Left ventricle myocardium inferior (tissue), 1 donor: ENCODE data around the gene CRELD1. TPM values are rescaled to one million over a fixed set of nuclear protein-coding genes. Genes with fewer than 3 reads are reported as not detected.

Experiments
- DNase-seq: peaks from one replicate; pipeline ENCODE4 v3.0.0-alpha.2; 2020
- H3K27ac ChIP-seq: fragments of 200-600 bp; replicated peaks from 2 replicates; pipeline ENCODE4 v1.8.0; 2021
- H3K27me3 ChIP-seq: fragments of 200-600 bp; 2 replicates; pipeline ENCODE4 v1.8.0; 2021; ENCODE audit warnings: low read depth
- H3K36me3 ChIP-seq: fragments of 200-600 bp; 2 replicates; pipeline ENCODE4 v1.8.0; 2021
- H3K4me1 ChIP-seq: fragments of 200-600 bp; 2 replicates; pipeline ENCODE4 v1.8.0; 2021
- H3K4me3 ChIP-seq: fragments of 200-600 bp; 2 replicates; pipeline ENCODE4 v1.8.0; 2021; ENCODE audit warnings: mild to moderate bottlenecking, moderate library complexity
- H3K9me3 ChIP-seq: fragments of 200-600 bp; replicated peaks from 2 replicates; pipeline ENCODE4 v1.8.0; 2021
- intact Hi-C: fragments of 100-400 bp; cut with micrococcal nuclease; formaldehyde crosslinking; loops from one replicate; pipeline ENCODE4 v1.11.0; 2022
- total RNA-seq: library from RNA; stranded (reverse); fragmentation: NEBNext Ultra II Directional; extraction: Animal tissue kit (Norgen Biotek cat#: 25700); gene quantifications from one replicate; pipeline ENCODE4 v1.2.1, GENCODE V29; 2021
- TF ChIP-seq, protein P1 (sequence below): fragments of 200-600 bp; IDR thresholded peaks from 2 replicates; pipeline ENCODE4 v1.8.0; 2021; ENCODE audit warnings: antibody characterized with exemption, mild to moderate bottlenecking, borderline replicate concordance
- donor health status: DM: no; HTN: yes; CAD: no; lungs with severe emphysema.

CRELD1 gene
- total RNA-seq, 1 donor from 2014 or later, result 72.3 TPM

DNA sequence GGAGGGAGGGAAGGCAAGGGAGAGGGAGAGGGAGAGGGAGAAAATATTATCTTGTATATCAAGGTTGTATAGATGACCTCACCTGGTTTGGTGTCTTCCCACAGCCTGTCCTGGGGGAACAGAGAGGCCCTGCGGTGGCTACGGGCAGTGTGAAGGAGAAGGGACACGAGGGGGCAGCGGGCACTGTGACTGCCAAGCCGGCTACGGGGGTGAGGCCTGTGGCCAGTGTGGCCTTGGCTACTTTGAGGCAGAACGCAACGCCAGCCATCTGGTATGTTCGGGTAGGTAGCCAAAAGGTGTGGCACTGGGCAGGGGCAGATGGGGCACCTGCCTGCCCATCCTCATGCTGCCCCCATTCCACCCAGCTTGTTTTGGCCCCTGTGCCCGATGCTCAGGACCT lies 7.1 kb downstream of the CRELD1 start:
- Histone ChIP-seq H3K36me3 (peaks cover 58% of the 10 kb centered on the region), H3K27ac (no peak overlapping the region)
- intact Hi-C loops, result no loop called here

DNA sequence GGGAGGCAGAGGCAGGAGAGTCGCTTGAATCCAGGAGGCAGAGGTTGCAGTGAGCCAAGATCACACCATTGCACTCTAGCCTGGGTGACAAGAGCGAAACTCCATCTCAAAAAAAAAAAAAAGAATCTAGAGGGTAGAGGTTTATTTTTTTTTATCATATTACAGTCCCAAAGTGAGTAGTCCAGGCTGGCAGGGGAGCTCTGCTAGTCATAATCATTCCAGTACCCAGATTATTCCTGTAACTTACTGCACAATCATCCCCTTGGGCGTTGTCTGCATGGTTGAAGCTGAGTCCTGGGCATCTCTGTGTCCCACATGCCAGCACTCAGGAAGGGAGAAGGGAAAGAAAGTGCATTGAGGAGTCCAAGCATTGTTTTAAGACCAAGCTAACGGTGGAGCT lies 8.5 kb downstream of the CRELD1 start:
- Histone ChIP-seq H3K36me3 (peaks cover 49% of the 10 kb centered on the region), H3K27me3 (no peaks in the 10 kb centered on the region), H3K4me1 (peaks cover 18% of the 10 kb centered on the region), H3K9me3 (no peaks in the 10 kb centered on the region), H3K4me3 (no peak overlapping the region), H3K27ac (no peak overlapping the region)
- intact Hi-C loops, result no loop called here
- TF ChIP-seq, protein P1, sequence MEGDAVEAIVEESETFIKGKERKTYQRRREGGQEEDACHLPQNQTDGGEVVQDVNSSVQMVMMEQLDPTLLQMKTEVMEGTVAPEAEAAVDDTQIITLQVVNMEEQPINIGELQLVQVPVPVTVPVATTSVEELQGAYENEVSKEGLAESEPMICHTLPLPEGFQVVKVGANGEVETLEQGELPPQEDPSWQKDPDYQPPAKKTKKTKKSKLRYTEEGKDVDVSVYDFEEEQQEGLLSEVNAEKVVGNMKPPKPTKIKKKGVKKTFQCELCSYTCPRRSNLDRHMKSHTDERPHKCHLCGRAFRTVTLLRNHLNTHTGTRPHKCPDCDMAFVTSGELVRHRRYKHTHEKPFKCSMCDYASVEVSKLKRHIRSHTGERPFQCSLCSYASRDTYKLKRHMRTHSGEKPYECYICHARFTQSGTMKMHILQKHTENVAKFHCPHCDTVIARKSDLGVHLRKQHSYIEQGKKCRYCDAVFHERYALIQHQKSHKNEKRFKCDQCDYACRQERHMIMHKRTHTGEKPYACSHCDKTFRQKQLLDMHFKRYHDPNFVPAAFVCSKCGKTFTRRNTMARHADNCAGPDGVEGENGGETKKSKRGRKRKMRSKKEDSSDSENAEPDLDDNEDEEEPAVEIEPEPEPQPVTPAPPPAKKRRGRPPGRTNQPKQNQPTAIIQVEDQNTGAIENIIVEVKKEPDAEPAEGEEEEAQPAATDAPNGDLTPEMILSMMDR, result no peak
- no peak for DNase-seq

More for the DNA sequence above, 7.1 kb downstream of the CRELD1 start:
- H3K4me1 ChIP-seq, result peaks cover 10% of the 10 kb centered on the region
- TF ChIP-seq, protein P1, result no peak
- H3K4me3 ChIP-seq, result no peak overlapping the region
- no peaks in the 10 kb centered on the region for H3K9me3 ChIP-seq
- H3K27me3 ChIP-seq, result no peaks in the 10 kb centered on the region
- DNase-seq, result no peak

DNA sequence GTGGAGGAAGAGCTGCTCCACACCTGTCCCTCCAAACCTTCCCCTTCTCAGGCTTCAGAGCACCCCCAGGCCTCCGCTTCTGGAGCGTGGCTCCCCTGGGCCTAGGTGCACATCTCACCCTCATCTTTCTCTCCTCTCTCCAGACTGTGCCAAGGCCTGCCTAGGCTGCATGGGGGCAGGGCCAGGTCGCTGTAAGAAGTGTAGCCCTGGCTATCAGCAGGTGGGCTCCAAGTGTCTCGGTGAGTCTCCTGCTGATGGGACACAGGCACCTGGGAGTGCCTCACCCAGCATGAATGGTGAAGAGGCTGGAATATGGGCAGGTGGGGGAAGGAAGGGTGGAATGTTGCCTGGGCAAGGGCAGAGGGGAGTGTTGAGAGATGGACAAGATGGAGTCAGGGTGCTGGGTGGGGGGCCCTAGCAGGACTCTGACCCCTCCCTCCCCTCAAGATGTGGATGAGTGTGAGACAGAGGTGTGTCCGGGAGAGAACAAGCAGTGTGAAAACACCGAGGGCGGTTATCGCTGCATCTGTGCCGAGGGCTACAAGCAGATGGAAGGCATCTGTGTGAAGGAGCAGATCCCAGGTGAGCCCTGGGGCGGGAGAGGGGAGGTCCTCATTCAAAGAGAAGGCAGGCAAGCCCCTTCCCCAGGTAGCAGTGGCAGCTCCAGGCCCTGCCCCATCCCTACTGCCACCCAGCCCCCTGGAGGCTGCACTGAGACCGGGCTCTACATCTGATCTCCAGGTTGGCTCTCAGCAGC lies 9.5 kb downstream of the CRELD1 start:
- Histone ChIP-seq H3K36me3 (peaks cover 40% of the 10 kb centered on the region), H3K27me3 (no peaks in the 10 kb centered on the region), H3K9me3 (no peaks in the 10 kb centered on the region), H3K4me3 (no peak overlapping the region), H3K4me1 (peaks cover 28% of the 10 kb centered on the region), H3K27ac (no peak overlapping the region)
- TF ChIP-seq, protein P1, result no peak
- intact Hi-C loops, result no loop called here
- no peak for DNase-seq

DNA sequence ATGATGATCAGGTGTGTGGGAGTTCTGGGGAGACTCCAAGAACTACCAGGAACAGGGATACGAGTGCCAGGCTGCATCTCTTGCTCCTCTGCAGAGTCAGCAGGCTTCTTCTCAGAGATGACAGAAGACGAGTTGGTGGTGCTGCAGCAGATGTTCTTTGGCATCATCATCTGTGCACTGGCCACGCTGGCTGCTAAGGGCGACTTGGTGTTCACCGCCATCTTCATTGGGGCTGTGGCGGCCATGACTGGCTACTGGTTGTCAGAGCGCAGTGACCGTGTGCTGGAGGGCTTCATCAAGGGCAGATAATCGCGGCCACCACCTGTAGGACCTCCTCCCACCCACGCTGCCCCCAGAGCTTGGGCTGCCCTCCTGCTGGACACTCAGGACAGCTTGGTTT lies 10.6 kb downstream of the CRELD1 start:
- peaks cover 28% of the 10 kb centered on the region for H3K4me1 ChIP-seq
- TF ChIP-seq, protein P1, result no peak
- H3K27ac ChIP-seq, result no peak overlapping the region
- no peaks in the 10 kb centered on the region for H3K9me3 ChIP-seq
- no peak overlapping the region for H3K4me3 ChIP-seq
- intact Hi-C loops, result no loop called here
- peaks cover 34% of the 10 kb centered on the region for H3K36me3 ChIP-seq
- H3K27me3 ChIP-seq, result no peaks in the 10 kb centered on the region
- no peak for DNase-seq

DNA sequence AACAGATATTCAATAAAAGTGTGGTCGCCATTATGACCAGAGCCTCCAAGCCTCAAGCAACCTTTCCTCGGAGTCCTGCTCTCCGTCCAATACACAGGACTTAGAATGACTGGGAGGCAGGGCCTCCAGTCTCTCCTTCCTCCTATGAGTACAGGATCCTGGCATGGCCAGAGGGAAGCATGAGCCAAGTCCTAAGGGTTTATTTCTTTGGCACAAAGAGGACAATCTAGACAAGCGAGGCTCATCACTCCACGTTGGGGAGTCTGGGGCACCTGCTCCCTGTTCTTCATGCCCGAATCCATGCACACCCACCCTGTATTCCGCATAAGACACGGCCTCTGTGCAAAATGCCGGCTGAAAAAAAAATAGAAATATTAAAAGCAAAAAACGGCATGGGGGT lies 11.7 kb downstream of the CRELD1 start:
- Histone ChIP-seq H3K4me1 (peaks cover 28% of the 10 kb centered on the region), H3K36me3 (peaks cover 34% of the 10 kb centered on the region), H3K9me3 (no peaks in the 10 kb centered on the region), H3K27ac (no peak overlapping the region), H3K4me3 (peak overlapping the region; percentile 82), H3K27me3 (no peaks in the 10 kb centered on the region)
- intact Hi-C loops, result no loop called here
- no peak for DNase-seq
- TF ChIP-seq, protein P1, result no peak
